WTC11 (cell line): ENCODE data around the gene TAF5L.

Source experiments
- FOXK1 ChIP-seq: sonication (generic); formaldehyde crosslinking; IDR thresholded peaks from 2 replicates; pipeline ENCODE4 v1.8.0; 2022; ENCODE audit warnings: mild to moderate bottlenecking, moderate library complexity, missing genetic modification reagents
- TF ChIP-seq, protein P1 (sequence below): fragments of 200-600 bp; IDR thresholded peaks from 2 replicates; pipeline ENCODE4 v1.8.0; 2022; ENCODE audit warnings: antibody characterized with exemption
- TF ChIP-seq, protein P2 (sequence below): sonication (generic); formaldehyde crosslinking; IDR thresholded peaks from 2 replicates; pipeline ENCODE4 v1.8.0; 2022; ENCODE audit warnings: mild to moderate bottlenecking, missing genetic modification reagents

DNA sequence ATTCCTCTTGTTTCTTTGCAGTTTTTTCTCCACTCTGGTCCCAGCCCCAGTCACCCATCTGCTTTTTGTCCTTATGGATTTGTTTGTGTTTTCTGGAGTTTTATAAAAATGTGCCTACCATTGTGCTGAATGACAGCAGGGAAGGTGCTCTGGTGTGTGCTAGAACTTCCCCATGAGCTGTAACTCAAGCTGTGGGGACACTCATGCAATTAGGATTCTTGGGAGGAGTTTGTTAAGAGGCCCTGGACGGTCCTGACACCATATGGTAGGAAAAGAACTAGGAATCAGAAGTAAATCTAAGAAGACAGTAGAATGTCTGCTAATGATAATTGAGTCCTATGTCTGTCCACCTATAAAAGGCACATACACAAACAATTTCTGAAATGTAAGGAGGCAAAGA lies 27.5 kb upstream of the TAF5L start:
- TF ChIP-seq FOXK1 (CRISPR knock-in tag) = no peak
- TF ChIP-seq, protein P1, sequence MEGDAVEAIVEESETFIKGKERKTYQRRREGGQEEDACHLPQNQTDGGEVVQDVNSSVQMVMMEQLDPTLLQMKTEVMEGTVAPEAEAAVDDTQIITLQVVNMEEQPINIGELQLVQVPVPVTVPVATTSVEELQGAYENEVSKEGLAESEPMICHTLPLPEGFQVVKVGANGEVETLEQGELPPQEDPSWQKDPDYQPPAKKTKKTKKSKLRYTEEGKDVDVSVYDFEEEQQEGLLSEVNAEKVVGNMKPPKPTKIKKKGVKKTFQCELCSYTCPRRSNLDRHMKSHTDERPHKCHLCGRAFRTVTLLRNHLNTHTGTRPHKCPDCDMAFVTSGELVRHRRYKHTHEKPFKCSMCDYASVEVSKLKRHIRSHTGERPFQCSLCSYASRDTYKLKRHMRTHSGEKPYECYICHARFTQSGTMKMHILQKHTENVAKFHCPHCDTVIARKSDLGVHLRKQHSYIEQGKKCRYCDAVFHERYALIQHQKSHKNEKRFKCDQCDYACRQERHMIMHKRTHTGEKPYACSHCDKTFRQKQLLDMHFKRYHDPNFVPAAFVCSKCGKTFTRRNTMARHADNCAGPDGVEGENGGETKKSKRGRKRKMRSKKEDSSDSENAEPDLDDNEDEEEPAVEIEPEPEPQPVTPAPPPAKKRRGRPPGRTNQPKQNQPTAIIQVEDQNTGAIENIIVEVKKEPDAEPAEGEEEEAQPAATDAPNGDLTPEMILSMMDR = no peak
- TF ChIP-seq, protein P2, sequence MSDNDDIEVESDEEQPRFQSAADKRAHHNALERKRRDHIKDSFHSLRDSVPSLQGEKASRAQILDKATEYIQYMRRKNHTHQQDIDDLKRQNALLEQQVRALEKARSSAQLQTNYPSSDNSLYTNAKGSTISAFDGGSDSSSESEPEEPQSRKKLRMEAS (CRISPR knock-in tag) = no peak
